NT2/D1 (cell line): ENCODE data around the gene MX2.

Experiments used
- DNase-seq: peaks from one replicate; pipeline ENCODE4 v3.0.0-alpha.2; 2011; ENCODE audit warnings: low read depth, low spot score
- H3K27me3 ChIP-seq: 2 replicates; pipeline ENCODE4 v1.6.0; 2011; ENCODE audit warnings: mild to moderate bottlenecking; ENCODE audit not compliant: insufficient read length, insufficient read depth
- H3K36me3 ChIP-seq: 2 replicates; pipeline ENCODE4 v1.6.1; 2011; ENCODE audit warnings: mild to moderate bottlenecking, low read length, mixed read lengths; ENCODE audit not compliant: insufficient read depth, insufficient read length
- H3K4me1 ChIP-seq: 2 replicates; pipeline ENCODE4 v1.5.1; 2011; ENCODE audit not compliant: insufficient read depth, insufficient read length
- H3K4me3 ChIP-seq: 2 replicates; pipeline ENCODE4 v1.5.1; 2011; ENCODE audit warnings: low read depth; ENCODE audit not compliant: insufficient read length
- H3K9ac ChIP-seq: 2 replicates; pipeline ENCODE4 v1.6.0; 2011; ENCODE audit warnings: low read depth; ENCODE audit not compliant: insufficient read length
- H3K9me3 ChIP-seq: 2 replicates; pipeline ENCODE4 v1.5.1; 2011; ENCODE audit warnings: mild to moderate bottlenecking, low read length; ENCODE audit not compliant: insufficient read depth
- SUZ12 ChIP-seq: IDR thresholded peaks from 2 replicates; pipeline ENCODE4 v1.6.1; 2011; ENCODE audit not compliant: insufficient read length, insufficient read depth; ENCODE audit errors: extremely low read depth
- YY1 ChIP-seq: IDR thresholded peaks from 2 replicates; pipeline ENCODE4 v1.6.1; 2011; ENCODE audit not compliant: insufficient read length, insufficient read depth
- ZNF274 ChIP-seq: IDR thresholded peaks from 2 replicates; pipeline ENCODE4 v1.6.1; 2011; ENCODE audit warnings: mild to moderate bottlenecking, low read depth, low read length

Gene MX2

GRCh38 chr21:41426676-41427404, 65.0 kb downstream of the MX2 start:
- no peak for DNase-seq
- Histone ChIP-seq H3K27me3 (peaks cover 71% of the 10 kb centered on the region), H3K4me1 (peaks cover 7% of the 10 kb centered on the region), H3K9me3 (no peaks in the 10 kb centered on the region), H3K4me3 (peak overlapping the region; percentile 23), H3K36me3 (no peaks in the 10 kb centered on the region), H3K9ac (peak overlapping the region; percentile 43)
- TF ChIP-seq ZNF274 = no peak
- TF ChIP-seq YY1 = no peak
- no peak for TF ChIP-seq SUZ12

- no peaks in the 10 kb centered on the region for H3K36me3 ChIP-seq
- peaks cover 7% of the 10 kb centered on the region for H3K4me1 ChIP-seq
- no peak for TF ChIP-seq SUZ12
- no peak for TF ChIP-seq ZNF274
- TF ChIP-seq YY1 = no peak
- no peaks in the 10 kb centered on the region for H3K9me3 ChIP-seq
- no peak overlapping the region for H3K9ac ChIP-seq
- H3K4me3 ChIP-seq = no peak overlapping the region
- DNase-seq = no peak
- peaks cover 64% of the 10 kb centered on the region for H3K27me3 ChIP-seq
Measured at GRCh38 chr21:41427556-41427955, 65.7 kb downstream of the MX2 start.

GRCh38 chr21:41428311-41428710, 66.5 kb downstream of the MX2 start:
- Histone ChIP-seq H3K9me3 (no peaks in the 10 kb centered on the region), H3K4me3 (no peak overlapping the region), H3K36me3 (no peaks in the 10 kb centered on the region), H3K27me3 (peaks cover 58% of the 10 kb centered on the region), H3K9ac (no peak overlapping the region), H3K4me1 (peaks cover 7% of the 10 kb centered on the region)
- DNase-seq = no peak
- TF ChIP-seq YY1 (no peak), SUZ12 (no peak), ZNF274 (no peak)

- Histone ChIP-seq H3K36me3 (no peaks in the 10 kb centered on the region), H3K27me3 (peaks cover 56% of the 10 kb centered on the region), H3K4me1 (peaks cover 7% of the 10 kb centered on the region), H3K9ac (no peak overlapping the region), H3K4me3 (no peak overlapping the region), H3K9me3 (no peaks in the 10 kb centered on the region)
- DNase-seq = no peak
- TF ChIP-seq SUZ12 (no peak), ZNF274 (no peak), YY1 (no peak)
Measured at GRCh38 chr21:41428847-41429246, 67.0 kb downstream of the MX2 start.

- Histone ChIP-seq H3K9ac (no peak overlapping the region), H3K4me1 (peaks cover 7% of the 10 kb centered on the region)
Measured at GRCh38 chr21:41429305-41429704, 67.5 kb downstream of the MX2 start.

GRCh38 chr21:41429925-41430491, 68.2 kb downstream of the MX2 start:
- H3K9ac ChIP-seq = no peak overlapping the region
- TF ChIP-seq YY1 (no peak), ZNF274 (no peak), SUZ12 (no peak)

More at GRCh38 chr21:41429305-41429704, 67.5 kb downstream of the MX2 start:
- Histone ChIP-seq H3K36me3 (no peaks in the 10 kb centered on the region), H3K9me3 (no peaks in the 10 kb centered on the region), H3K27me3 (peaks cover 52% of the 10 kb centered on the region), H3K4me3 (no peak overlapping the region)
- DNase-seq = no peak
- TF ChIP-seq SUZ12 (no peak), YY1 (no peak), ZNF274 (no peak)

GRCh38 chr21:41431788-41432548, 70.1 kb downstream of the MX2 start:
- Histone ChIP-seq H3K36me3 (peaks cover 1% of the 10 kb centered on the region), H3K9ac (no peak overlapping the region), H3K4me1 (no peaks in the 10 kb centered on the region), H3K4me3 (no peak overlapping the region), H3K9me3 (peaks cover 14% of the 10 kb centered on the region; the same call in 1 of the 2 replicates), H3K27me3 (peaks cover 26% of the 10 kb centered on the region)
- TF ChIP-seq YY1 (no peak), ZNF274 (no peak), SUZ12 (no peak)
- DNase-seq = no peak

More at GRCh38 chr21:41429925-41430491, 68.2 kb downstream of the MX2 start:
- H3K4me1 ChIP-seq = peaks cover 7% of the 10 kb centered on the region
- no peak for DNase-seq
- H3K36me3 ChIP-seq = no peaks in the 10 kb centered on the region
- H3K9me3 ChIP-seq = peaks cover 6% of the 10 kb centered on the region; the same call in 1 of the 2 replicates
- no peak overlapping the region for H3K4me3 ChIP-seq
- H3K27me3 ChIP-seq = peaks cover 45% of the 10 kb centered on the region
